ENCODE results near the gene FUBP3. TPM values are rescaled to one million over a fixed set of nuclear protein-coding genes. Genes with fewer than 3 reads are reported as not detected.

Gene FUBP3
- polyA plus RNA-seq, 1 donor (not counting 4 experiments of a cell fraction or from before 2014, with no cell fraction given): 39.1 TPM

GRCh38 chr9:130590305-130590704, 10.9 kb downstream of the FUBP3 start:
- Histone ChIP-seq H3K9me1 (ENCODE audit: control insufficient read depth, extremely low read depth, insufficient read depth, low read length) (no peaks in the 10 kb centered on the region), H3K4me2 (ENCODE audit: control insufficient read depth, extremely low read depth, insufficient read depth, low read depth, low read length) (no peak overlapping the region), H3K9ac (ENCODE audit: control insufficient read depth, extremely low read depth, insufficient read depth, low read length) (no peak overlapping the region), H3K4me3 (ENCODE audit: control insufficient read depth in 2 of 3, extremely low read depth in 1 of 3, insufficient read depth in 2 of 3, low read depth in 1 of 3, low read length in 3 of 3) (no peak overlapping the region), H3K9me3 (ENCODE audit: control insufficient read depth, low read depth, low read length) (no peaks in the 10 kb centered on the region), H4K20me1 (ENCODE audit: control insufficient read depth, extremely low read depth, insufficient read depth, low read length) (peaks cover 12% of the 10 kb centered on the region), H2AFZ (ENCODE audit: control insufficient read depth, low read length) (no peak overlapping the region), H3K36me3 (ENCODE audit: control insufficient read depth in 2 of 2, extremely low read depth in 1 of 2, insufficient read depth in 2 of 2, low read length in 2 of 2) (peaks cover 5 to 7% of the 10 kb centered on the region in 2 experiments), H3K4me1 (ENCODE audit: control insufficient read depth, extremely low read depth, insufficient read depth, low read length) (no peaks in the 10 kb centered on the region), H3K27ac (ENCODE audit: control insufficient read depth, insufficient read depth, low read length) (no peak overlapping the region), H3K79me2 (ENCODE audit: control insufficient read depth, insufficient read depth, low read length) (peaks cover 79% of the 10 kb centered on the region), H3K27me3 (ENCODE audit: control insufficient read depth, extremely low read depth, insufficient read depth, low read length) (no peaks in the 10 kb centered on the region)
- no peak for TF ChIP-seq CTCF (optimal IDR thresholded peaks at IDR 0.05 in 1 of 3, IDR thresholded peaks at IDR 0.05 in 1 of 3, conservative IDR thresholded peaks at IDR 0.05 in 1 of 3; ENCODE audit: extremely low read depth in 1 of 3, insufficient read depth in 2 of 3, low read length in 3 of 3)
- no peak for TF ChIP-seq EZH2 (IDR thresholded peaks at IDR 0.05; ENCODE audit: low read length)
- FAIRE-seq (no peak), DNase-seq (ENCODE audit: low read depth, low spot score) (no peak)
- dilution Hi-C loops (cut with MboI; ENCODE audit: extremely low pct_ligation_motif_present, low sequenced_read_pairs): no loop called here

- Histone ChIP-seq H3K27me3 (ENCODE audit: control insufficient read depth, extremely low read depth, insufficient read depth, low read length) (no peaks in the 10 kb centered on the region), H3K9ac (ENCODE audit: control insufficient read depth, extremely low read depth, insufficient read depth, low read length) (no peak overlapping the region), H3K9me1 (ENCODE audit: control insufficient read depth, extremely low read depth, insufficient read depth, low read length) (no peaks in the 10 kb centered on the region), H3K9me3 (ENCODE audit: control insufficient read depth, low read depth, low read length) (no peaks in the 10 kb centered on the region), H3K4me3 (ENCODE audit: control insufficient read depth in 2 of 3, extremely low read depth in 1 of 3, insufficient read depth in 2 of 3, low read depth in 1 of 3, low read length in 3 of 3) (no peak overlapping the region), H3K4me1 (ENCODE audit: control insufficient read depth, extremely low read depth, insufficient read depth, low read length) (no peaks in the 10 kb centered on the region), H4K20me1 (ENCODE audit: control insufficient read depth, extremely low read depth, insufficient read depth, low read length) (peaks cover 10% of the 10 kb centered on the region), H3K36me3 (ENCODE audit: control insufficient read depth in 2 of 2, extremely low read depth in 1 of 2, insufficient read depth in 2 of 2, low read length in 2 of 2) (peaks cover 11 to 15% of the 10 kb centered on the region in 2 experiments), H3K79me2 (ENCODE audit: control insufficient read depth, insufficient read depth, low read length) (peaks cover 54% of the 10 kb centered on the region), H2AFZ (ENCODE audit: control insufficient read depth, low read length) (no peak overlapping the region), H3K4me2 (ENCODE audit: control insufficient read depth, extremely low read depth, insufficient read depth, low read depth, low read length) (no peak overlapping the region), H3K27ac (ENCODE audit: control insufficient read depth, insufficient read depth, low read length) (no peak overlapping the region)
- dilution Hi-C loops (cut with MboI; ENCODE audit: extremely low pct_ligation_motif_present, low sequenced_read_pairs): no loop called here
- TF ChIP-seq EZH2 (IDR thresholded peaks at IDR 0.05; ENCODE audit: low read length) (no peak), CTCF (optimal IDR thresholded peaks at IDR 0.05 in 1 of 3, IDR thresholded peaks at IDR 0.05 in 1 of 3, conservative IDR thresholded peaks at IDR 0.05 in 1 of 3; ENCODE audit: extremely low read depth in 1 of 3, insufficient read depth in 2 of 3, low read length in 3 of 3) (no peak)
- FAIRE-seq: no peak
- no peak for DNase-seq (ENCODE audit: low read depth, low spot score)
Measured at GRCh38 chr9:130593020-130593419, 13.6 kb downstream of the FUBP3 start.
